Skeletal muscle satellite cell (primary cell): Measurements from ENCODE around the gene DQX1.
"Not testable (repeated sequence)": the region's sequence is repeated elsewhere in the genome, so short reads cannot be mapped to it uniquely, and the experiment has no call there.

Experiments used
- H3K27me3 ChIP-seq: 2 replicates; pipeline ENCODE4 v1.7.0; 2013; ENCODE audit warnings: low read length; ENCODE audit not compliant: control insufficient read depth, insufficient read depth
- H3K36me3 ChIP-seq: 2 replicates; pipeline ENCODE4 v1.7.0; 2013; ENCODE audit warnings: mild to moderate bottlenecking, control low read depth, low read length; ENCODE audit not compliant: insufficient read depth
- H3K4me1 ChIP-seq: 2 replicates; pipeline ENCODE4 v1.7.0; 2013; ENCODE audit warnings: low read length; ENCODE audit not compliant: control insufficient read depth, insufficient read depth
- H3K4me2 ChIP-seq: 2 replicates; pipeline ENCODE4 v1.7.0; 2013; ENCODE audit warnings: mild to moderate bottlenecking, low read length
- H3K4me3 ChIP-seq: 2 replicates; pipeline ENCODE4 v1.7.0; 2013; ENCODE audit warnings: low read length
- H3K9ac ChIP-seq: 2 replicates; pipeline ENCODE4 v1.7.0; 2013; ENCODE audit warnings: mild to moderate bottlenecking, low read depth, low read length, moderate library complexity
- H3K9me3 ChIP-seq: replicated peaks from 2 replicates; pipeline ENCODE4 v1.7.0; 2013; ENCODE audit warnings: mild to moderate bottlenecking, control low read depth, low read length

Gene DQX1

GRCh38 chr2:74495440-74495839 lies 30.6 kb downstream of the DQX1 start:
- Histone ChIP-seq H3K4me1 (peaks cover 29% of the 10 kb centered on the region), H3K36me3 (peaks cover 44% of the 10 kb centered on the region), H3K27me3 (peaks cover 32% of the 10 kb centered on the region), H3K9me3 (no peaks in the 10 kb centered on the region), H3K9ac (no peak overlapping the region), H3K4me2 (no peak overlapping the region), H3K4me3 (no peak overlapping the region)

DNA sequence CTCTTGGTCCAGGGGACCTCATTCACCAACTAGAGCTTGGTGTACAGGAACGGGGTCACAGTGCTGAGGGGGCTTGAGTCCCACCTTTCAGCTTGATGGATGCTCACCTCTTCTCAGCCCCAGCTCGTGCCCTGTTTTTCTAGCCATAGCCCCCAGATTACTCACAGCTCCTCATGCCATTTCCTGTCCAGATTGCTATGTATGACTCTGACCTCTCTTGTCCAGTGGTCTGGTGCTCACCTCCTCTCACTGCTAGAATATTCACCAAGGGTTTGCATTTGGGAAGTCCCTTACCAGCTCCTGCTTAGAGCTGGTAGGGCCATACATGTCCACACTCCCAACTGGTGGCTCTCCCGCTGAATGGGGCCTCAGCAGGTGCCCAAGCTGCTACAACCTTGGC lies 32.5 kb downstream of the DQX1 start:
- no peak overlapping the region for H3K9ac ChIP-seq
- peaks cover 15% of the 10 kb centered on the region for H3K27me3 ChIP-seq
- peaks cover 17% of the 10 kb centered on the region for H3K4me1 ChIP-seq
- peaks cover 46% of the 10 kb centered on the region for H3K36me3 ChIP-seq
- no peak overlapping the region for H3K4me3 ChIP-seq
- no peak overlapping the region for H3K4me2 ChIP-seq
- no peaks in the 10 kb centered on the region for H3K9me3 ChIP-seq

GRCh38 chr2:74491648-74492544 lies 34.1 kb downstream of the DQX1 start:
- no peaks in the 10 kb centered on the region for H3K9me3 ChIP-seq
- peaks cover 46% of the 10 kb centered on the region for H3K36me3 ChIP-seq
- H3K4me2 ChIP-seq = no peak overlapping the region
- H3K27me3 ChIP-seq = no peaks in the 10 kb centered on the region
- no peak overlapping the region for H3K4me3 ChIP-seq
- no peak overlapping the region for H3K9ac ChIP-seq
- peaks cover 5% of the 10 kb centered on the region for H3K4me1 ChIP-seq

GRCh38 chr2:74489906-74490305 lies 36.1 kb downstream of the DQX1 start:
- Histone ChIP-seq H3K9me3 (no peaks in the 10 kb centered on the region), H3K9ac (no peak overlapping the region), H3K27me3 (no peaks in the 10 kb centered on the region), H3K4me2 (no peak overlapping the region), H3K36me3 (peaks cover 47% of the 10 kb centered on the region), H3K4me3 (no peak overlapping the region), H3K4me1 (peaks cover 5% of the 10 kb centered on the region)

DNA sequence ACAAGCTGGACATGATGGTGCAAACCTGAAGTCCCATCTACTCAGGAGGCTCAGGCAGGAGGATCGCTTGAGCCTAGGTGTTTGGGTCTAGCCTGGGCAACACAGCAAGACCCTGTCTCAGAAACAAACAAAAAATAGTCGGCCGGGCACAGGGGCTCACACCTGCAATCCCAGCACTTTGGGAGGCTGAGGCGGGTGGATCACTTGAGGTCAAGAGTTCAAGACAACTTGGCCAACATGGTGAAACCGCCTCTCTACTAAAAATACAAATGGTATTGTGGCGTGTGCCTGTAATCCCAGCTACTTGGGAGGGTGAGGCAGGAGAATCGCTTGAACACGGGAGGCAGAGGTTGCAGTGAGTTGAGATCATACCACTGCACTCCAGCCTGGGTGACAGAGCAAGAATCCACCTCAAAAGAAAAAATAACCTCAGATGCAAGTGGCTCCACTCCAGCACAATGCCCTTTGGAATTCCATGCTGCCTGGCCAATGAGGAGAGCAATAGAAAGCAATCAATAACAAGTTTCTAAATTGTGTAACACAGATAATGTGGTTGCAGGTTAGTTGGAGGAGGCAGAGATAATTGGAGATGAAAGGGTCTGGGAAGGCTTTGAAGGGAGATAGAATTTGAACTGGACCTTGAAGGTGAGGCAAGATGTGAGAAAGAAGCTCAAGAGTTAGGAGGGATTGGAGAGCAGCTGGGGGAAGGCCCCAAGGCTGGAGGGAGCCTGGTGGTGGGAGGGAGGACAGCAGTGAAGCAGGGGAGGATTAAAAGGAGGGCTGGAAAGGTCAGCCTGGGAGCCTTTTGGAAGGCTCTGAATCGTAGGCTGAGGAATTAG lies 37.2 kb downstream of the DQX1 start:
- no peaks in the 10 kb centered on the region for H3K9me3 ChIP-seq
- H3K4me3 ChIP-seq = no peak overlapping the region
- no peak overlapping the region for H3K9ac ChIP-seq
- peaks cover 40% of the 10 kb centered on the region for H3K36me3 ChIP-seq
- peaks cover 5% of the 10 kb centered on the region for H3K4me1 ChIP-seq
- H3K27me3 ChIP-seq = no peaks in the 10 kb centered on the region
- no peak overlapping the region for H3K4me2 ChIP-seq

GRCh38 chr2:74486141-74486540 lies 39.9 kb downstream of the DQX1 start:
- Histone ChIP-seq H3K36me3 (peaks cover 18% of the 10 kb centered on the region), H3K9me3 (no peaks in the 10 kb centered on the region), H3K4me2 (no peak overlapping the region), H3K9ac (no peak overlapping the region), H3K4me3 (no peak overlapping the region), H3K4me1 (peaks cover 9% of the 10 kb centered on the region), H3K27me3 (no peaks in the 10 kb centered on the region)

GRCh38 chr2:74483675-74484164 lies 42.3 kb downstream of the DQX1 start:
- not testable (repeated sequence) for H3K9me3 ChIP-seq, H3K27me3 ChIP-seq
- H3K9ac ChIP-seq = peak overlapping the region; percentile 87
- H3K36me3 ChIP-seq = peaks cover 18% of the 10 kb centered on the region
- H3K4me3 ChIP-seq = peak overlapping the region; percentile 83
- H3K4me1 ChIP-seq = peaks cover 16% of the 10 kb centered on the region
- H3K4me2 ChIP-seq = peak overlapping the region; percentile 91

GRCh38 chr2:74482801-74483674 lies 43.0 kb downstream of the DQX1 start, which contains the start of the genes CCDC142 and TTC31:
Gene CCDC142 (minus strand): TSS chr2:74482998. CDS start chr2:74482837, 161 bp downstream.
Gene TTC31 (plus strand): TSS chr2:74483081. CDS start chr2:74483096, 15 bp downstream.
- no peaks in the 10 kb centered on the region for H3K9me3 ChIP-seq
- H3K4me3 ChIP-seq = peak within 1 kb of the TSS; percentile 83
- no peaks in the 10 kb centered on the region for H3K27me3 ChIP-seq
- peak within 1 kb of the TSS; percentile 91 for H3K4me2 ChIP-seq
- peaks cover 18% of the 10 kb centered on the region for H3K36me3 ChIP-seq
- peak within 1 kb of the TSS; percentile 87 for H3K9ac ChIP-seq
- H3K4me1 ChIP-seq = peaks cover 16% of the 10 kb centered on the region

- H3K4me2 ChIP-seq = peak overlapping the region; percentile 91
- H3K27me3 ChIP-seq = no peaks in the 10 kb centered on the region
Measured at GRCh38 chr2:74481961-74482800, 43.9 kb downstream of the DQX1 start.

GRCh38 chr2:74481431-74481830 lies 44.6 kb downstream of the DQX1 start:
- peak overlapping the region; percentile 87 for H3K9ac ChIP-seq
- H3K27me3 ChIP-seq = no peaks in the 10 kb centered on the region
- H3K4me3 ChIP-seq = peak overlapping the region; percentile 83
- peaks cover 29% of the 10 kb centered on the region for H3K36me3 ChIP-seq
- peak overlapping the region; percentile 91 for H3K4me2 ChIP-seq
- peaks cover 16% of the 10 kb centered on the region for H3K4me1 ChIP-seq
- no peaks in the 10 kb centered on the region for H3K9me3 ChIP-seq

More at GRCh38 chr2:74481961-74482800, 43.9 kb downstream of the DQX1 start:
- Histone ChIP-seq H3K9ac (peak overlapping the region; percentile 87), H3K36me3 (peaks cover 24% of the 10 kb centered on the region), H3K9me3 (no peaks in the 10 kb centered on the region), H3K4me1 (peaks cover 16% of the 10 kb centered on the region), H3K4me3 (peak overlapping the region; percentile 83)
